HG03558 (cell line): ENCODE data around the gene USP10.

Experiments
- ATAC-seq: cut with Tn5 transposase; IDR thresholded peaks from one replicate; pipeline ENCODE4 v1.9.1; 2021; ENCODE audit warnings: moderate number of reproducible peaks; ENCODE audit not compliant: unreplicated experiment; ENCODE audit errors: extremely low read depth

Gene USP10

DNA sequence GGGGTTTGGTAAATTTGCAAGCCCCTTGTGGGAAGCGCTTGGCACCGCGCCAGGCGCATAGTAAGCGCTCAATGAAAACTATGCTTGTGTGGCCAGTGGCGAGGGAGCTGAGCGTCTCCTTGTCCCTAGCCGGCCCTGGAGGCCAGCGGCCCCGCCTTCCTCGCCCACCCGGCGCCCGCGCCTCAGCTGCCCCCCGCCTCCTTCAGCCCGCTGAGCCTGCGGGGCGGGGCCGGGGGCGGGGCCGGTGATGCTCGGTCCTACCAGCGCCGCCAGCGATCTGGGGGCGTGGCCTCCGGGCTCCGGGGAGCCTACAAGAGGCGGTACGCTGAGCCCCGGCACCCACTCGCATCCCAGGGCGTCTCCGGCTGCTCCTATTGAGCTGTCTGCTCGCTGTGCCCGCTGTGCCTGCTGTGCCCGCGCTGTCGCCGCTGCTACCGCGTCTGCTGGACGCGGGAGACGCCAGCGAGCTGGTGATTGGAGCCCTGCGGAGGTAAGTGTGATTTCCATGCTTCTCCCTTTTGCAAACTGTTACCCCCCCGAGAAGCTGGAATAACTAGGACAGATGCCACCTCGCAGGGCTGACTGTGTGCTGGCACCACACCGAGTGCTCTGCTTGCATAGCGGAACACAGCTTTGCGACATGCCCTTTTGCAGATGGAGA is 120.0 kb downstream of the USP10 start, which contains the start of gene CRISPLD2:
Gene CRISPLD2, plus strand, starts transcription at position 342 of the 661 bp plus-strand sequence. CDS start 18,511 bp downstream, outside the sequence.
- ATAC-seq, result no peak

DNA sequence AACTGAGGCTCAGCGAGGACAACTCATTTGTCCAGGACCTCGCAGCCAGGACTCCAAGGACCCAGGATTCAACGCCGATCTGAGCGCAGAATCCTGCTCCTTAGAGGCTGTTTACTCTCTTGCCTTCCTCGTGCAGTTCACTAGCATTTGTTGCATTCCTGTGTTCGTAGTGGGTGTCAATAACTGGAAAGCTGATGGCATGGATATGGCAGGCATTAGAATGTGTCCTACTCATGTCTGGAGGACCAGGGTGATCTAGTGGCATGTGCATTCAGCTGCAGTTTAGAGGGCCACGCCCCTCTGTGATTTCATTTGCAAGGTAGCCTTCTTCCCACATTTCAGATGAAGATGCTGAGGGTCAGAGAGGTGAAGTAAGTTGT is 120.5 kb downstream of the USP10 start:
- no peak for ATAC-seq

DNA sequence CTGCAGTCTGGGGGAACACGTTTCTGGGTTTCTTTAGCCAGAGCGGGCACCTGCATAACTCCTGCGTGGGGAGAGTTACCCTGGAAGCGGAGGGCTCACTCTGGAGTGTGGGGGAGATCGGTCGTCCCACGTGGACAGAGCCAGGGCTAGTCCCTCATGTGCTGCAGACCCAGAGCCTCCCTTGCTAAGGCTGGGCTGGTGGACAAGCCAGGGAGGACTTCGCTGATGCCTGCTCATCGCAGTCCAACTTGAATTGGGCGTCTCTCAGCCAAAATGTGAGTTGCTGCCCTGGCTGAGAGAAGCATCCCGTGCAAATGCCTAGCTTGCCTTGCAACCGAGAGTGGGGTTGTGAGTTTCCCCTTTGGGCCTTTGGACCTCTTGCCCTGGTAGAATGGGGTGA is 121.0 kb downstream of the USP10 start:
- no peak for ATAC-seq

DNA sequence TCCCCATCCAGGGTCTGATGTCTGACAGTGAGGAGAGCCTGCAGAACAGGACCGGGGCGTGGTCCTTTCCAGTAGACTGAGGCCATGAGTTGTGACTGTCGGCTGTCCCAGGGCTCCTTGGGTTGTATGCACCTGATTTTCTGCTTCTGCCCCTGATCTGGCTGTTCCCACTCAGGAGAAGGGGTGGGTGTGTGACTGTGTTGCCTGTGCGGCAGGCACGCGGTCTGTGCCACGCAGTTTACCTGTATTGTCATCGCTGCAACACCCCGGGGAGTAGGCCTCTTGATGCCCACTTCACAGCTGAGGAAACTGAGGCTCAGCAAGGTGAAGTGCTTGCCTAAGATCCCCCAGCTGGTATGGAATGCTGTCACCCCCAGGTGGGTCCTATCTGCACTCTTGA is 121.4 kb downstream of the USP10 start:
- ATAC-seq, result no peak

DNA sequence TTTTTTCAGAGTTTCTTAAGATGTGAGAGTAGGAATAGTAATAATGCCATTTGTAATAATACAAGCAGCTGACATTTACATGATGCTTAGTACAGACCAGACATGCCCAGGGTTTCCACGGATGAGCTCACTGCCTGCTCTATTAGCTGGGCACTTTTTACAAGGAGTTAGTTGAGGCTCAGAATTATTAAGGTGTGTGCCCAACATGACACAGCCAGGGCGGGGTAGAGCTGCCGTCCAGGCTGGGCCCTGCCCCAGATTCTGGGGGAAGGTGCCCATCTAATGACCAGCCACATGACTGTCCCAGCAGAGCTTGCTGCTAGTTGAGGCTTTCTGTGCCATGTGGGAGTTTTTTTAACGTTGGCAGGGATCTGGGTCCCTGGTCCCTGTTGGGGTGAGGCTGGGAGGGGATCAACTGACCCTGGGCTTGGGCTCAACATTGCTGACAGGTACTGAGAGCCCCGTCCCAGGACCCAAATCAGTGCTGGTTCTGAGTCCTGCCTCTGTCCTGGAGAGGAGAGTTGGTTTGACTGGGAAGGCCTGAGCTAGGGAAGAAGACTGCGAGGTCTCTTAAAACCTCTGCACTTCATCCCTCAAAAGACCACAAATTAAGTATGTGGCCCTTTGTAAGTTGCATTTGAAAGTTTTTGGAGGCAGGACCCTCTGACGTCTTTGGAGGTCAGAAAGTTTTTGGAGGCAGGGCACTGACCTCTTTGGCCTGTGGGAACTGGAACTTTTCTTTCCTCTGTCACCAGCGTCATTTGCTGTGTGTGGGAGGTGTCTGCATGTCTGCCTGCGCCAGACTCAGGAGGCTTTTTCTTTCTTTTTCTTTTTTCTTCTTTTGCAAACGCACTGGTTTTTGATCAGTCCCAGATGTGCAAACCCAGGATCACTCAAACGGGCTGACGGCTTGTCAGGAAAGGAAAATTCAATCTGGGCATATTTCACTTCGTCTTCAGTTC is 122.2 kb downstream of the USP10 start:
- no peak for ATAC-seq

DNA sequence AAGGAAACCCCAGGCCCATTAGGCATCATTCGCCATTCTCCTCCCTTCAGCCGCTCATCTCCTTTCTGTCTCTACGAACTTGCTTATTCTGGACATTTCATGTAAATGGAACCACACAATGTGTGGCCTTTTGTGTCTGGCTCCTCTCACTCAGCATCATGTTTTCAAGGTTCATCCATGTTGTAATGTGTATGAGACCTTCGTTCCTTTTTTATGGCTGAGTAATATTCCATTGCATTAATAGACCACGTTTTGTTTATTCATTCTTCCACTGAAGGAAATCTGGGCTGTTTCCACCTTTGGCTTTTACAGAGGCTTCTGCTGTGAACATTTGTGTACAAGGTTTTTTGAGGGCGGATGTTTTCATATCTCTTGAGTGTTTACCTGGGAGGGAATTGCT is 123.2 kb downstream of the USP10 start:
- no peak for ATAC-seq

DNA sequence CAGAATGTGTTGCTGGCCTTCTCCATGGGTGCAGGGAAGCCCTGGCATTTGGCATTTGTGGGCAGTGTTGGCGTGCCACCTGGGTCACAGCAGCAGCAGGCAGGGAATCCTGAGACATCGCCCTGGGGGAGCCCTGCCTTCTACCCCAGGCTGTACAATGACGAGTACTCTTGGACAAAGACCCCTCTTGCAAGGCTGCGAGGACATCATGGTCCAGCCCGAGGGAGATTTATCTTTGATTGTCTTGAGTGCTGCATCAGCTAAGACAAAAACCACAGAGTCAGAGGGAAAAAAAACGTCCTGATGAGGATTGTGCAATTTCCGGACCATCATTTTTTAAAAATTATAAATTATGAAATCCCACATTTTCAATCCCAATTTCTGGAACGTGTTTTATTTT is 123.7 kb downstream of the USP10 start:
- no peak for ATAC-seq

DNA sequence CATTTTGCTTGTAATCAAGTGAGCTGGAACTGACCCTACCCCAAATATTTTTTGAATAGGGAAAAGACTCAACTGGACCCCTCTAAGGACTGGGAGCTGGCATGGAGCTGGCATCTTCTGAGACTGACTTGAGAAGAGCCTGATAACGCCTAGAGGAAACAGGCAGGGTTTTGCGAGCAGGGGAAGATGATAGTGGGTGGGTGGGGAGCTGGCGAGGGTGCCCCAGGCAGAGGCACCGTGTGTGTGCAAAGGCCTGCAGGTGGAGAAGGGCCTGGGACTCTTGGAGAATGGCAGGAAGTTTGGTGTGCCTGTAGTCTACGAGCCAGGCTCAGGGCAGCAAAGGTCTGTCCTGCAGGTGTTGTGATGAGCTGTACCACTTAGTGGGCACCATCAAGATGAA is 124.1 kb downstream of the USP10 start:
- ATAC-seq, result no peak

DNA sequence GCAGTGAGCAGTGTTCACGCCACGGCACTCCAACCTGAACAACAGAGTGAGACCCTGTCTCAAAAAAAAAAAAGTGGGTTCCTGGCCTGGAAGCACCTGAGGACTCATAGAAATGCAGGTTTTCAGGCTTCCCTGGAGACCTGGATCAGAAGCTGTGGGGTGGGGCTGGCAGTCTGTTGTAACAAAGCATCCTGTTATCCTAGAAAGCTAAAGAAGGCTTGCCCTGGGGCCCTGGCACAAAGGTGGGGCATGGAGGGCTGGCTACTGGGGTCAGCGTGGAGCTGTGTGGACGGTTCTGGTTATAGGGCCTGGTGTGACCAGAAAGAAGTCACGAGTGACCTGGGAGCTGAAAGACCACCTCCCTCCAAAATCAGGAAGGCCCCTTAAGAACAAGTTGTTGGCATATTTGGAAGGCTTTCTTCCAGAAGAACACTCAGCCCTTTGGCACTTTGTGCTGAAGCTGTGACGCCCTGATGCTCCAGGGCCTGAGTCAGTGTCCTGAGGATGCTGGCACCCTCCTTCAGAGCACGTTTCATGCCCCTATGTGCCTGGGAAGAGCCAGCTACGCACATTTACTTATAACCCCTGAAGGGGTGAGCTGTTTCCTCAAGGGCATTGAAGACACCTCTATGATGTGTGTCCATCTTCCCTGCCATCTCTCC is 126.2 kb downstream of the USP10 start:
- no peak for ATAC-seq

DNA sequence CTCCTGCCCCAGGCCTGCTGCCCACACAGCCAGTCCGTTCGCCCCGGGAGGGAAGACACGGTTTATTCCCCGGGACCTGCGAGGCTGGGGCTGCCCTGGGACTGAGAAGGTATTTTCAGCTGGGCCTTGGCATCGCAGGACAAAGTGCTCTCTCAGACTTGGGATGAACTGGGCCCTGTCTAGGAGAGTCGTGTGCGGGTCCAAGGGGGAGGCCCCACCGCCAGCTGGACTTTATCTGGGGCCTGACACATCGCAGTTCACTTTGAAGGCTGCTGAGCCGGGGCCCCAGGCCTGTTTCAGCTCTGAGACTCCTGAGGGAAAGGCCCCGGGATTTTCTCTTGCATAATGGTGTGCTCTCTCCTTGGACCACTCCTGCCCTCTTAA is 126.8 kb downstream of the USP10 start:
- ATAC-seq, result no peak

DNA sequence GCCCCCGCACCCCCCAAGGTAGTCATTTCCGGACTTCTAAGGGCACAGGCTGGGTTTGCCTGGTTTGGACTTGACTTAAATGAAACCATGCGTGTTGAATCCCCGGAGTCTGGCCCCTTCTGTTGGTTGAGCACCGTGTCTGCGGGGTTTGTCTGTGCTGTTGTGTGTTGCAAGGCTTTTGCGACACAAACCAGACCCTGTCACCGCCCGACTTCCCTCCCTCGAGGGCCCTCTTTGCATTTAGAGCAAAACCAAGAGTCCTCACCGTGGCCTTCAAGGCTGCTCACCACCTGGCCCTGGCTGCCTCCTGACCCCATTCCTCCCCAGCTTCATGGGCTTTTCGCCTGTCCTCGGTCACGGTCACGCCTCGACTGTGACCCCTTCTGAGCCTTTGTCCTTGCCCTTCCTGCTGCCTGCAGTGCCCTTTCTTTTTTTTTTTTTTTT is 127.4 kb downstream of the USP10 start:
- no peak for ATAC-seq

DNA sequence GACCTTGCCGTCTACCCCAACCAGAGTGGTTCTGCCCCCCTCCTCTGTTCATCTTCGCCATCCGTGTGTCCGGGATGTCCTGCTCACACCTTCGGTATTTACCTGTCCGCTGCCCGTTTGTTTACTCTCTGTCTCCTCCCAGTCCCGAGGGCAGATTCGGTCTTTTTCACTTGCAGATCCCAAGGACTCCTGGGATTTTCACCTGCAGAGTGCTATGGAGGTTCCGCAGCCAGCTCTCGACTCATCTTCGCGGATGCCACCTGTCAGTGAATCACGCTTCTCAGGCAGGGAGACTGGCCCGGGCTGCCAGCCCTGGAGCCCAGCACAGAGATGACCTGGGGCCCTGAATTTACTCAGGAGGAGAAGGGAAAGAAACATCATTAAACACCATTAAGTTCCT is 128.1 kb downstream of the USP10 start:
- no peak for ATAC-seq

DNA sequence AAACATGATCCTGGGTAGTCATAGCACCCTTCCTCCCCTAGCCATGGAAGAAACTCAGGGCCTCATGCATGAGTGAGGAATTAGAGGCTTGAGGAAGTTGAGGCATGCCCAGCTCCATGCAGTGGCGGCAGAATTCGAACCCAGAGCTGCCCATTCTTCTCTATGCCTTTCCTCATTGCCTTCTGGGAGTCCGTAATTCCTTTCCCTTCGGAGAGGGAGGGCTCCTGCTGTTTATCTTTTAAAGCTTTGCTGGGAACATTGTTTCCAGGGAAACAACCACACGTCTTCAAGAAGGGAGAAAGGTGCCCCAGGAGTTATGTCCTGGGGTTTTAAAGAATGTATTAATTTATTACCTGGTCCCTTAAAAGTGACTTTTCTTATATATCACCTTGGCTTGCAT is 128.5 kb downstream of the USP10 start:
- ATAC-seq, result no peak
